ENCODE data around the gene MAP3K14. TPM values are rescaled to one million over a fixed set of nuclear protein-coding genes. Genes with fewer than 3 reads are reported as not detected.

The MAP3K14 gene
- total RNA-seq, 1 experiment from 2014 or later, result 16.4 TPM

DNA sequence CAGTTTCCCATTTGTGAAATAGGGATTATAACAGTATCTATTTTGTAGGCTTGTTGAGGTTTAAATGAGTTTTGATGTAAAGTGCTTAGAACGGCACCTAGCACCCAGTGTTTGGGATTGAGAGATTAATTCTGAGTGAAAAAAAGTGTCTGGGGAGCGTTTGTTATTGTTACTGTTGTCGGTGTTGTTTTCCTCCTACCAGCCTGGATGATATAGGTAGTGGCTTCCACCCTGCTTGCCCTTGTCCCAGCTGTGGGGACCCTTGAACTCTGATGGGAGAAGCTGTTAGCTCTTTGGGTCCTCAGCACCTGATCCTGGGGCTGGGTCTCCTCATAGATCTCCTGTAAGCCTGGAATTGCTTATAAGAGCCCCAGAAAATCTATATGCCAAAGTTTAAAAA lies 90.2 kb downstream of the MAP3K14 start:
- no peaks in the 10 kb centered on the region for H3K79me2 ChIP-seq (ENCODE audit: insufficient read depth, low read length)
- intact Hi-C loops (cut with micrococcal nuclease), result no loop called here
- H3K9me3 ChIP-seq (ENCODE audit: control insufficient read depth in 1 of 2, insufficient read depth in 1 of 2, low read depth in 1 of 2, low read length in 2 of 2), result no peaks in the 10 kb centered on the region
- no peaks in the 10 kb centered on the region for H3K36me3 ChIP-seq (ENCODE audit: control insufficient read depth in 1 of 2, insufficient read depth in 2 of 2, low read length in 2 of 2)
- no peaks in the 10 kb centered on the region for H3K9me2 ChIP-seq (ENCODE audit: insufficient read depth)
- ATAC-seq, result no peak
- ChIA-PET RAD21 (ENCODE audit: low non-redundant PET in 1 of 2, low total read pairs in 2 of 2, uncharacterized antibody in 2 of 2, unreplicated experiment in 2 of 2) (no interaction called here), POLR2A (interaction anchor here (1.6 kb wide), 1 partner anchor 78 kb away, joined by 6 read pairs; the partner anchor contains the start of gene HEXIM1), CTCF (interaction anchor here (0.7 to 1.8 kb wide), 2 partner anchors 9 to 77 kb away, joined by 4 to 7 read pairs; no protein-coding TSS in a partner anchor)
- DNase-seq (ENCODE audit: low read depth, low spot score), result no peak
- no peaks in the 10 kb centered on the region for H3K27me3 ChIP-seq (ENCODE audit: insufficient read depth, low read length)
- no peaks in the 10 kb centered on the region for H4K20me1 ChIP-seq (ENCODE audit: insufficient read depth)
- peak overlapping the region; percentile 35; the same call in 1 of the 2 replicates for H3K4me2 ChIP-seq (ENCODE audit: low read length)
- H3K4me3 ChIP-seq (replicated peaks in 1 of 2; ENCODE audit: low read depth in 1 of 2, low read length in 2 of 2), result no peak overlapping the region
- H3K4me1 ChIP-seq (ENCODE audit: control insufficient read depth in 1 of 2, insufficient read depth in 2 of 2, low read length in 2 of 2), result peaks cover 30 to 84% of the 10 kb centered on the region in 2 experiments
- H2AFZ ChIP-seq (ENCODE audit: low read depth, low read length, poor library complexity, severe bottlenecking), result no peak overlapping the region
- H3K9ac ChIP-seq (ENCODE audit: low read length), result no peak overlapping the region
- BruUV-seq (replicated peaks), result no TSS peak
- H3K27ac ChIP-seq (ENCODE audit: low read depth, low read length), result no peak overlapping the region
- TF ChIP-seq EGR1 (IDR thresholded peaks at IDR 0.05; ENCODE audit: low read depth) (no peak), EZH2 (IDR thresholded peaks at IDR 0.05) (no peak), JUND (IDR thresholded peaks at IDR 0.05) (no peak), FOSL1 (IDR thresholded peaks at IDR 0.05; ENCODE audit: low read depth) (no peak), SP1 (IDR thresholded peaks at IDR 0.05; ENCODE audit: low read depth) (no peak), POLR2AphosphoS5 (IDR thresholded peaks at IDR 0.05; ENCODE audit: low read depth, low read length) (no peak), POLR2A (IDR thresholded peaks at IDR 0.05; ENCODE audit: borderline replicate concordance, extremely low read depth, insufficient read depth, insufficient read length) (no peak), SRF (IDR thresholded peaks at IDR 0.05; ENCODE audit: low read depth) (no peak), ZNF274 (IDR thresholded peaks at IDR 0.05; ENCODE audit: low read depth, low read length) (no peak)
- TF ChIP-seq, protein P1, sequence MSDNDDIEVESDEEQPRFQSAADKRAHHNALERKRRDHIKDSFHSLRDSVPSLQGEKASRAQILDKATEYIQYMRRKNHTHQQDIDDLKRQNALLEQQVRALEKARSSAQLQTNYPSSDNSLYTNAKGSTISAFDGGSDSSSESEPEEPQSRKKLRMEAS (IDR thresholded peaks at IDR 0.05), result no peak

- ChIA-PET CTCF (interaction anchor here (0.7 to 1.8 kb wide), 2 partner anchors 9 to 77 kb away, joined by 4 to 7 read pairs; no protein-coding TSS in a partner anchor), POLR2A (interaction anchor here (1.6 kb wide), 1 partner anchor 78 kb away, joined by 6 read pairs; the partner anchor contains the start of gene HEXIM1), RAD21 (ENCODE audit: low non-redundant PET in 1 of 2, low total read pairs in 2 of 2, uncharacterized antibody in 2 of 2, unreplicated experiment in 2 of 2) (no interaction called here)
- Histone ChIP-seq H4K20me1 (ENCODE audit: insufficient read depth) (no peaks in the 10 kb centered on the region), H3K4me2 (ENCODE audit: low read length) (no peak overlapping the region), H3K27me3 (ENCODE audit: insufficient read depth, low read length) (no peaks in the 10 kb centered on the region), H3K27ac (ENCODE audit: low read depth, low read length) (no peak overlapping the region), H3K4me3 (replicated peaks in 1 of 2; ENCODE audit: low read depth in 1 of 2, low read length in 2 of 2) (no peak overlapping the region), H3K79me2 (ENCODE audit: insufficient read depth, low read length) (no peaks in the 10 kb centered on the region), H3K9me2 (ENCODE audit: insufficient read depth) (no peaks in the 10 kb centered on the region), H3K9ac (ENCODE audit: low read length) (no peak overlapping the region), H3K9me3 (ENCODE audit: control insufficient read depth in 1 of 2, insufficient read depth in 1 of 2, low read depth in 1 of 2, low read length in 2 of 2) (no peaks in the 10 kb centered on the region), H2AFZ (ENCODE audit: low read depth, low read length, poor library complexity, severe bottlenecking) (no peak overlapping the region), H3K36me3 (ENCODE audit: control insufficient read depth in 1 of 2, insufficient read depth in 2 of 2, low read length in 2 of 2) (no peaks in the 10 kb centered on the region), H3K4me1 (ENCODE audit: control insufficient read depth in 1 of 2, insufficient read depth in 2 of 2, low read length in 2 of 2) (peaks cover 25 to 83% of the 10 kb centered on the region in 2 experiments)
- BruUV-seq (replicated peaks), result no TSS peak
- intact Hi-C loops (cut with micrococcal nuclease), result no loop called here
- no peak for ATAC-seq
- TF ChIP-seq SP1 (IDR thresholded peaks at IDR 0.05; ENCODE audit: low read depth) (no peak), ZBTB33 (IDR thresholded peaks at IDR 0.05; ENCODE audit: extremely low read depth, insufficient replicate concordance, low read length) (no peak), SIN3A (IDR thresholded peaks at IDR 0.05; ENCODE audit: low read depth) (no peak), ATF3 (IDR thresholded peaks at IDR 0.05) (no peak)
- no peak for DNase-seq (ENCODE audit: low read depth, low spot score)
Measured at GRCh38 chr17:45225964-45226530, 90.8 kb downstream of the MAP3K14 start.

All from HCT116 (cell line).